ENCODE data around the gene MEIS2. TPM values are rescaled to one million over a fixed set of nuclear protein-coding genes. Genes with fewer than 3 reads are reported as not detected.

Gene MEIS2
- total and polyA plus RNA-seq, 2 experiments from 2014 or later: 0.27 TPM; not detected in 1

DNA sequence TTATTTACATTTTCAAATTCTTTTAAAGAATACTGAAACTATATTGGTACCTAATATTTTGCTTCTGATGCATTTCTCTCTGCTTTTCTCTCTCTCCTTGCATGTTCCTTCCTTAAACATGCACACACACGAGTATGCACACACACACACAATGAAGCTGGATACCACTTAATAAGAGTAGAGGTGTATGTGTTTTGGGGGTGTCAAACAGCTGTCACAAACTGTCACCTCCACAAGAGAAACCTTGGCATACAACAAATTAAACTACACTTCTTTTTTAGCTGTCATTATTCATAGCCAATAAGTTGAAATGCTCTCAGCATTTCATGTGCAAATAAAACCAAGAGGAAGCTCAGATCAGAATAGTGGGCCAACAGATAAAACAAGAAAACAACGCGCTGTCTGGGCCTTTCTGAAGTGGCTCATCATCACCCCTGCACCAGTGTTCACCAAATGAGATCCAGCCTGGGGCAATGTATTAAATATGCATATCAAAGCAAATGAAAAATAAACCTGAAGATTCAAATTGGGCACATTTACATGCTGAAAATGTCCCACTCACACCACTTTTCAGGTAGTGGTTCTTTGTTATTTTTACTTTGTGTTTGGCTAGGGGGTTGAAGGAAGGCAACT is 9.7 kb downstream of the MEIS2 start:
- Histone ChIP-seq H4K20me1 (replicated peaks; ENCODE audit: insufficient read depth) (peaks cover 4% of the 10 kb centered on the region; the same call in 1 of the 2 replicates), H3K79me2 (replicated peaks; ENCODE audit: insufficient read depth) (no peaks in the 10 kb centered on the region), H3K4me2 (peak overlapping the region; percentile 56; the same call in 1 of the 2 replicates), H3K27ac (ENCODE audit: low read depth) (no peak overlapping the region), H2AFZ (no peak overlapping the region), H3F3A (replicated peaks; ENCODE audit: low read depth) (peaks cover 23% of the 10 kb centered on the region), H3K9me2 (ENCODE audit: insufficient read depth) (no peaks in the 10 kb centered on the region), H3K4me1 (ENCODE audit: insufficient read depth) (peaks cover 46% of the 10 kb centered on the region), H3K4me3 (no peak overlapping the region), H3K27me3 (ENCODE audit: insufficient read depth) (peaks cover 46% of the 10 kb centered on the region), H3K36me3 (ENCODE audit: insufficient read depth) (no peaks in the 10 kb centered on the region)
- no peak for DNase-seq (ENCODE audit: low spot score)
- ATAC-seq: no peak
- TF ChIP-seq NANOG (IDR thresholded peaks at IDR 0.05; ENCODE audit: borderline replicate concordance) (no peak), POLR2AphosphoS5 (IDR thresholded peaks at IDR 0.05; ENCODE audit: low read depth) (no peak), EZH2phosphoT487 (IDR thresholded peaks at IDR 0.05; ENCODE audit: unreplicated experiment) (no peak), CREB1 (CRISPR knock-in tag; IDR thresholded peaks at IDR 0.05; ENCODE audit: low read depth) (no peak), STAT1 (IDR thresholded peaks at IDR 0.05; ENCODE audit: unreplicated experiment) (no peak), ZNF462 (CRISPR knock-in tag; IDR thresholded peaks at IDR 0.05) (no peak), REST (IDR thresholded peaks at IDR 0.05; ENCODE audit: unreplicated experiment) (no peak)
- Mint-ChIP-seq H3K36me3 (ENCODE audit: low read depth) (no peaks in the 10 kb centered on the region), H3K4me1 (peaks cover 45% of the 10 kb centered on the region), H3K9me3 (no peaks in the 10 kb centered on the region), H3K4me3 (no peak overlapping the region), H3K27ac (no peak overlapping the region), H3K27me3 (ENCODE audit: insufficient read depth, low read depth, poor library complexity) (peaks cover 34% of the 10 kb centered on the region)
